ENCODE results near the gene GSTO2.

GSTO2 gene

GRCh38 chr10:104268713-104269645 is at the start of gene GSTO2:
Gene GSTO2, plus strand, starts transcription at chr10:104269184. Its CDS starts 5,732 bp downstream, at chr10:104274916.
- Histone ChIP-seq H3K27me3 (peaks cover 4% of the 10 kb centered on the region; the same call in 1 of the 2 replicates), H3K9ac (peak within 1 kb of the TSS; percentile 85), H3K4me1 (peaks cover 20% of the 10 kb centered on the region), H3K36me3 (peaks cover 44% of the 10 kb centered on the region), H4K20me1 (peaks cover 18% of the 10 kb centered on the region), H3K4me2 (peak within 1 kb of the TSS; percentile 86), H3K4me3 (peak within 1 kb of the TSS; percentile 83), H3K9me3 (no peaks in the 10 kb centered on the region), H3K27ac (peak within 1 kb of the TSS; percentile 85)
- no peak for TF ChIP-seq Cebpa-rat (IDR thresholded peaks at IDR 0.05)

DNA sequence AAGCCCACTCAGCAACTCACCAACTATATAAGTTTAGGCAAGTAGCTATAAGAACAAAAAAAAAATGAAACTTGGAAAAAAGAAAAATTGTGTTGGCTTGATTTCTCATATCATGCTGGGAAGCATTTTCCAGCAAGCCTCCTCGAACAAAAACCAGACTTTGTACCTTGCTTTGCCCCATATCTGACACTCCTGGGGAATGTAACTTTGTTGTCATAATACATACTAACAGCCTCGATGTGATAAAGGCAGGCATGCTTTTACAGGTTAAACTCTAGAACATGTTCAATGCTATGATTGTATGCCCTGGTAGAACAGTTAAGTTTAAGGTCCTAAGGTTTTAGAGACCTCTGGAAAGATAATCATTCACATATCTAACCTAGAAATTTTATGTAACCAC is 48.5 kb upstream of the GSTO2 start:
- no peak overlapping the region for H3K27ac ChIP-seq
- H3K9ac ChIP-seq, result no peak overlapping the region
- H3K4me3 ChIP-seq, result no peak overlapping the region
- no peaks in the 10 kb centered on the region for H4K20me1 ChIP-seq
- H3K4me2 ChIP-seq, result no peak overlapping the region
- no peaks in the 10 kb centered on the region for H3K36me3 ChIP-seq
- TF ChIP-seq Cebpa-rat (IDR thresholded peaks at IDR 0.05), result no peak
- H3K4me1 ChIP-seq, result peaks cover 54% of the 10 kb centered on the region
- H3K9me3 ChIP-seq, result no peaks in the 10 kb centered on the region
- no peaks in the 10 kb centered on the region for H3K27me3 ChIP-seq

GRCh38 chr10:104223304-104223703 is 45.7 kb upstream of the GSTO2 start:
- Histone ChIP-seq H3K4me3 (no peak overlapping the region), H3K36me3 (no peaks in the 10 kb centered on the region), H4K20me1 (no peaks in the 10 kb centered on the region), H3K4me2 (no peak overlapping the region), H3K4me1 (peaks cover 45% of the 10 kb centered on the region), H3K27me3 (no peaks in the 10 kb centered on the region), H3K9ac (no peak overlapping the region), H3K27ac (no peak overlapping the region), H3K9me3 (no peaks in the 10 kb centered on the region)
- no peak for TF ChIP-seq Cebpa-rat (IDR thresholded peaks at IDR 0.05)

- Histone ChIP-seq H3K27me3 (peaks cover 30% of the 10 kb centered on the region), H4K20me1 (no peaks in the 10 kb centered on the region), H3K4me1 (peaks cover 6% of the 10 kb centered on the region; the same call in 1 of the 2 replicates), H3K27ac (no peak overlapping the region), H3K9ac (no peak overlapping the region), H3K9me3 (peaks cover 39% of the 10 kb centered on the region), H3K36me3 (no peaks in the 10 kb centered on the region), H3K4me3 (no peak overlapping the region), H3K4me2 (no peak overlapping the region)
- no peak for TF ChIP-seq Cebpa-rat (IDR thresholded peaks at IDR 0.05)
These were observed 38.5 kb upstream of the GSTO2 start for GRCh38 chr10:104230490-104230889.

- Histone ChIP-seq H3K4me3 (peak within 1 kb of the TSS; percentile 70), H3K27ac (no peak within 1 kb of the TSS), H3K9ac (peak within 1 kb of the TSS; percentile 40; the same call in 1 of the 2 replicates), H3K4me2 (peak within 1 kb of the TSS; percentile 75), H4K20me1 (no peaks in the 10 kb centered on the region), H3K36me3 (no peaks in the 10 kb centered on the region), H3K27me3 (peaks cover 30% of the 10 kb centered on the region), H3K4me1 (peaks cover 6% of the 10 kb centered on the region; the same call in 1 of the 2 replicates), H3K9me3 (peaks cover 47% of the 10 kb centered on the region)
- TF ChIP-seq Cebpa-rat (IDR thresholded peaks at IDR 0.05), result no peak
These were observed 37.0 kb upstream of the GSTO2 start, which contains the start of gene CFAP43 for GRCh38 chr10:104231784-104232612. Gene CFAP43, minus strand, starts transcription at chr10:104232364. Its CDS starts 118 bp downstream, at chr10:104232246.

- H3K9me3 ChIP-seq, result peaks cover 47% of the 10 kb centered on the region
- H3K36me3 ChIP-seq, result no peaks in the 10 kb centered on the region
- H3K27me3 ChIP-seq, result peaks cover 30% of the 10 kb centered on the region
- no peak overlapping the region for H3K9ac ChIP-seq
- H4K20me1 ChIP-seq, result no peaks in the 10 kb centered on the region
- H3K4me3 ChIP-seq, result peak overlapping the region; percentile 70
- peak overlapping the region; percentile 75 for H3K4me2 ChIP-seq
- peaks cover 6% of the 10 kb centered on the region; the same call in 1 of the 2 replicates for H3K4me1 ChIP-seq
- H3K27ac ChIP-seq, result no peak overlapping the region
- TF ChIP-seq Cebpa-rat (IDR thresholded peaks at IDR 0.05), result no peak
These were observed 36.3 kb upstream of the GSTO2 start for GRCh38 chr10:104232613-104233102.

GRCh38 chr10:104233817-104234216 is 35.2 kb upstream of the GSTO2 start:
- Histone ChIP-seq H3K9ac (no peak overlapping the region), H3K27ac (no peak overlapping the region), H3K36me3 (no peaks in the 10 kb centered on the region), H3K4me1 (peaks cover 6% of the 10 kb centered on the region; the same call in 1 of the 2 replicates), H3K4me2 (no peak overlapping the region), H4K20me1 (no peaks in the 10 kb centered on the region), H3K4me3 (no peak overlapping the region), H3K27me3 (peaks cover 30% of the 10 kb centered on the region), H3K9me3 (peaks cover 47% of the 10 kb centered on the region)
- no peak for TF ChIP-seq Cebpa-rat (IDR thresholded peaks at IDR 0.05)

GRCh38 chr10:104234934-104235333 is 34.0 kb upstream of the GSTO2 start:
- Histone ChIP-seq H3K27me3 (peaks cover 30% of the 10 kb centered on the region), H3K27ac (no peak overlapping the region), H3K9me3 (peaks cover 47% of the 10 kb centered on the region), H3K4me3 (no peak overlapping the region), H4K20me1 (no peaks in the 10 kb centered on the region), H3K36me3 (no peaks in the 10 kb centered on the region), H3K9ac (no peak overlapping the region), H3K4me1 (peaks cover 6% of the 10 kb centered on the region; the same call in 1 of the 2 replicates), H3K4me2 (no peak overlapping the region)
- TF ChIP-seq Cebpa-rat (IDR thresholded peaks at IDR 0.05), result no peak

DNA sequence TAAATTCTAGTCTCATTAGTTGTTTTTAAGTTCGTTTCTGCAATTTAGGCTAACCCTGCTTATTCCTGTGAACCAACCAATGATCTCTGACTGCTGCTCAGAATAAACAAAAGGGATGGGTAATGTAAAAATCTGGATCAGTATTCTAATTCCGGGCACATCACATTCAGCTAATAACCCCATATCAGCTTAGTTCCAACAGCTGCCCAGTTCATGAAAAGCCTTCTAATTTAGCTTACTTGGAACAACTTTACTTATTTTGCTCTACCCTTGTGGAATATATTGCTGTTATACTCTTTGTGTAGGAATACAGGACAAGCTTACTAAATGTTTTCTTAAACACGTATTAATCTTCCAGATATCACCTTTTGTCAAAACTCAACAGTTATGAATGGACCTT is 33.2 kb upstream of the GSTO2 start:
- Histone ChIP-seq H3K4me1 (peaks cover 6% of the 10 kb centered on the region; the same call in 1 of the 2 replicates), H3K9ac (no peak overlapping the region), H4K20me1 (no peaks in the 10 kb centered on the region), H3K9me3 (peaks cover 47% of the 10 kb centered on the region), H3K27me3 (peaks cover 29% of the 10 kb centered on the region), H3K27ac (no peak overlapping the region), H3K4me2 (no peak overlapping the region), H3K4me3 (no peak overlapping the region), H3K36me3 (no peaks in the 10 kb centered on the region)
- no peak for TF ChIP-seq Cebpa-rat (IDR thresholded peaks at IDR 0.05)
